HG03103 (cell line): ENCODE measurements around the gene AOPEP.

Experiments
- ATAC-seq: cut with Tn5 transposase; IDR thresholded peaks from one replicate; pipeline ENCODE4 v1.9.1; 2021; ENCODE audit warnings: low read depth; ENCODE audit not compliant: unreplicated experiment

The AOPEP gene

GRCh38 chr9:95120781-95121370 lies 394.4 kb downstream of the AOPEP start:
- ATAC-seq, result no peak

- no peak for ATAC-seq
These were observed 398.3 kb downstream of the AOPEP start for GRCh38 chr9:95124582-95125367.

- ATAC-seq, result no peak
These were observed 399.2 kb downstream of the AOPEP start for GRCh38 chr9:95125652-95126051.

GRCh38 chr9:95126739-95127138 lies 400.2 kb downstream of the AOPEP start:
- no peak for ATAC-seq

GRCh38 chr9:95127249-95128176 lies 401.0 kb downstream of the AOPEP start:
- no peak for ATAC-seq

GRCh38 chr9:95128177-95128524 lies 401.7 kb downstream of the AOPEP start:
- no peak for ATAC-seq

- ATAC-seq, result no peak
These were observed 403.2 kb downstream of the AOPEP start for GRCh38 chr9:95129476-95130291.

- no peak for ATAC-seq
These were observed 404.0 kb downstream of the AOPEP start for GRCh38 chr9:95130484-95130883.

GRCh38 chr9:95131023-95131943 lies 404.8 kb downstream of the AOPEP start:
- ATAC-seq, result no peak

GRCh38 chr9:95132366-95133324 lies 406.1 kb downstream of the AOPEP start:
- ATAC-seq, result no peak

- no peak for ATAC-seq
These were observed 406.8 kb downstream of the AOPEP start for GRCh38 chr9:95133325-95133705.

GRCh38 chr9:95134457-95134881 lies 408.0 kb downstream of the AOPEP start:
- ATAC-seq, result no peak

GRCh38 chr9:95135756-95136155 lies 409.3 kb downstream of the AOPEP start:
- no peak for ATAC-seq
